ENCODE results near the gene TBC1D21. TPM values are rescaled to one million over a fixed set of nuclear protein-coding genes. Genes with fewer than 3 reads are reported as not detected.

TBC1D21 gene
- total RNA-seq, 1 experiment from 2014 or later, result not detected

- CTCF ChIA-PET, result interaction anchor here (0.7 kb wide), 1 partner anchor 13 kb away, joined by 4 read pairs; no protein-coding TSS in a partner anchor
- H3K9me3 ChIP-seq (ENCODE audit: low read depth, low read length, poor library complexity, severe bottlenecking), result no peaks in the 10 kb centered on the region
- TF ChIP-seq CTCF (conservative IDR thresholded peaks at IDR 0.05; ENCODE audit: low read depth, low read length) (no peak), EZH2 (IDR thresholded peaks at IDR 0.05; ENCODE audit: borderline replicate concordance, low read depth, low read length, poor library complexity, severe bottlenecking) (no peak)
- DNase-seq (ENCODE audit: low spot score), result no peak
- intact Hi-C loops (cut with micrococcal nuclease; ENCODE audit: unreplicated experiment), result loop anchor here (2.0 to 5.0 kb wide), 2 partner anchors 35 to 602 kb away; no protein-coding TSS in a partner anchor
- H3K36me3 ChIP-seq (ENCODE audit: insufficient read depth, low read length, poor library complexity, severe bottlenecking), result no peaks in the 10 kb centered on the region
- no peak overlapping the region for H3K4me3 ChIP-seq (ENCODE audit: low read depth, low read length, poor library complexity, severe bottlenecking)
- no peaks in the 10 kb centered on the region for H3K27me3 ChIP-seq (replicated peaks; ENCODE audit: insufficient read depth, low read depth, low read length, poor library complexity)
- POLR2A ChIA-PET (ENCODE audit: low non-redundant PET), result no interaction called here
- peaks cover 14% of the 10 kb centered on the region for H3K4me1 ChIP-seq (ENCODE audit: insufficient read depth, low read length, poor library complexity, severe bottlenecking)
- H3K27ac ChIP-seq (ENCODE audit: low read depth, low read length, poor library complexity, severe bottlenecking), result no peak overlapping the region
- no TSS peak for BruUV-seq (replicated peaks)
Measured at GRCh38 chr15:73909651-73910050, 36.3 kb downstream of the TBC1D21 start.

- Histone ChIP-seq H3K27me3 (replicated peaks; ENCODE audit: insufficient read depth, low read depth, low read length, poor library complexity) (no peaks in the 10 kb centered on the region), H3K27ac (ENCODE audit: low read depth, low read length, poor library complexity, severe bottlenecking) (no peak overlapping the region), H3K4me1 (ENCODE audit: insufficient read depth, low read length, poor library complexity, severe bottlenecking) (peaks cover 24% of the 10 kb centered on the region), H3K4me3 (ENCODE audit: low read depth, low read length, poor library complexity, severe bottlenecking) (no peak overlapping the region), H3K9me3 (ENCODE audit: low read depth, low read length, poor library complexity, severe bottlenecking) (no peaks in the 10 kb centered on the region), H3K36me3 (ENCODE audit: insufficient read depth, low read length, poor library complexity, severe bottlenecking) (no peaks in the 10 kb centered on the region)
- ChIA-PET CTCF (interaction anchor here (1.0 kb wide), 1 partner anchor 13 kb away, joined by 3 read pairs; no protein-coding TSS in a partner anchor), POLR2A (ENCODE audit: low non-redundant PET) (no interaction called here)
- intact Hi-C loops (cut with micrococcal nuclease; ENCODE audit: unreplicated experiment), result no loop called here
- TF ChIP-seq CTCF (conservative IDR thresholded peaks at IDR 0.05; ENCODE audit: low read depth, low read length) (no peak), EZH2 (IDR thresholded peaks at IDR 0.05; ENCODE audit: borderline replicate concordance, low read depth, low read length, poor library complexity, severe bottlenecking) (no peak)
- BruUV-seq (replicated peaks), result no TSS peak
- DNase-seq (ENCODE audit: low spot score), result no peak
Measured at GRCh38 chr15:73910522-73911303, 37.3 kb downstream of the TBC1D21 start.

GRCh38 chr15:73912030-73912596 lies 38.7 kb downstream of the TBC1D21 start:
- Histone ChIP-seq H3K27me3 (replicated peaks; ENCODE audit: insufficient read depth, low read depth, low read length, poor library complexity) (no peaks in the 10 kb centered on the region), H3K4me3 (ENCODE audit: low read depth, low read length, poor library complexity, severe bottlenecking) (no peak overlapping the region), H3K9me3 (ENCODE audit: low read depth, low read length, poor library complexity, severe bottlenecking) (peaks cover 6% of the 10 kb centered on the region), H3K36me3 (ENCODE audit: insufficient read depth, low read length, poor library complexity, severe bottlenecking) (peaks cover 8% of the 10 kb centered on the region), H3K27ac (ENCODE audit: low read depth, low read length, poor library complexity, severe bottlenecking) (no peak overlapping the region), H3K4me1 (ENCODE audit: insufficient read depth, low read length, poor library complexity, severe bottlenecking) (peaks cover 24% of the 10 kb centered on the region)
- TF ChIP-seq EZH2 (IDR thresholded peaks at IDR 0.05; ENCODE audit: borderline replicate concordance, low read depth, low read length, poor library complexity, severe bottlenecking), result no peak
- TF ChIP-seq CTCF (conservative IDR thresholded peaks at IDR 0.05; ENCODE audit: low read depth, low read length), result no peak
- ChIA-PET POLR2A (ENCODE audit: low non-redundant PET) (no interaction called here), CTCF (no interaction called here)
- BruUV-seq (replicated peaks), result no TSS peak
- intact Hi-C loops (cut with micrococcal nuclease; ENCODE audit: unreplicated experiment), result no loop called here
- DNase-seq (ENCODE audit: low spot score), result no peak

Measured in A673 (cell line).